GM12872 (cell line): ENCODE results near the gene RHO.

Experiments used
- TF ChIP-seq, protein P1 (sequence below): IDR thresholded peaks from 3 replicates; pipeline ENCODE4 v1.5.1; 2011; ENCODE audit warnings: low read depth, mild to moderate bottlenecking, low read length, moderate library complexity; ENCODE audit not compliant: insufficient read depth

Gene RHO

DNA sequence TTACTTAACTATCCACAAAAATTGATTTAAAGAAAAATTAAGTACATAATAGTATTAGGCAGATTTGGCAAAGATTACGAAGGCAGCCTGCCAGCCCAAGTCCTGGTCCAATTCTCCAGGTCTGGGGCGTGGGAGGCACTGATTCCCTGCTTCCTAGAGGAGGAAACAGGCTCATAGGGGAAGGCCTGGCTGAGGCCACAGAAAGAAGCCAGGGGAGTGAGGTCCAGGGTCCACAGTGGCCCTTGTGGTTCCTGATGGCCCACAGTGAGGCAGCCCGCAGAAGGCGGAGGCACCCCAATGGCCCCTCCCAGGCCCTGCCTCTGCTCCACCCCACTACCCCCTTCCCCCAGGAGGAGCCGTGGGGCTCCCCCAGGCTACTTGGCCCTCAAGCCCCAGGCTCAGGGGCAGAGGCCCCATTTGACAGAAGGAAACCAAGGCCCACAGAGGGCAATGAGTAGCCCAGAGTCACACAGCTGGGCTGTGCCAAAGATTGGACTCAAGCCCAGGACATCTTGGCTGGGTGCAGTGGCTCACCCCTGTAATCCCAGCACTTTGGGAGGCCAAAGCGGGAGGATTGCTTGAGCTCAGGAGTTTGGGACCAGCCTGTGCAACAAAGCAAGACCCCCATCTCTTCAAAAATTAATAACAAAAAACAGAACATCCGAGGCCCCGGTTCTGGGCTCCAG is 35.6 kb downstream of the RHO start:
- TF ChIP-seq, protein P1, sequence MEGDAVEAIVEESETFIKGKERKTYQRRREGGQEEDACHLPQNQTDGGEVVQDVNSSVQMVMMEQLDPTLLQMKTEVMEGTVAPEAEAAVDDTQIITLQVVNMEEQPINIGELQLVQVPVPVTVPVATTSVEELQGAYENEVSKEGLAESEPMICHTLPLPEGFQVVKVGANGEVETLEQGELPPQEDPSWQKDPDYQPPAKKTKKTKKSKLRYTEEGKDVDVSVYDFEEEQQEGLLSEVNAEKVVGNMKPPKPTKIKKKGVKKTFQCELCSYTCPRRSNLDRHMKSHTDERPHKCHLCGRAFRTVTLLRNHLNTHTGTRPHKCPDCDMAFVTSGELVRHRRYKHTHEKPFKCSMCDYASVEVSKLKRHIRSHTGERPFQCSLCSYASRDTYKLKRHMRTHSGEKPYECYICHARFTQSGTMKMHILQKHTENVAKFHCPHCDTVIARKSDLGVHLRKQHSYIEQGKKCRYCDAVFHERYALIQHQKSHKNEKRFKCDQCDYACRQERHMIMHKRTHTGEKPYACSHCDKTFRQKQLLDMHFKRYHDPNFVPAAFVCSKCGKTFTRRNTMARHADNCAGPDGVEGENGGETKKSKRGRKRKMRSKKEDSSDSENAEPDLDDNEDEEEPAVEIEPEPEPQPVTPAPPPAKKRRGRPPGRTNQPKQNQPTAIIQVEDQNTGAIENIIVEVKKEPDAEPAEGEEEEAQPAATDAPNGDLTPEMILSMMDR = no peak

DNA sequence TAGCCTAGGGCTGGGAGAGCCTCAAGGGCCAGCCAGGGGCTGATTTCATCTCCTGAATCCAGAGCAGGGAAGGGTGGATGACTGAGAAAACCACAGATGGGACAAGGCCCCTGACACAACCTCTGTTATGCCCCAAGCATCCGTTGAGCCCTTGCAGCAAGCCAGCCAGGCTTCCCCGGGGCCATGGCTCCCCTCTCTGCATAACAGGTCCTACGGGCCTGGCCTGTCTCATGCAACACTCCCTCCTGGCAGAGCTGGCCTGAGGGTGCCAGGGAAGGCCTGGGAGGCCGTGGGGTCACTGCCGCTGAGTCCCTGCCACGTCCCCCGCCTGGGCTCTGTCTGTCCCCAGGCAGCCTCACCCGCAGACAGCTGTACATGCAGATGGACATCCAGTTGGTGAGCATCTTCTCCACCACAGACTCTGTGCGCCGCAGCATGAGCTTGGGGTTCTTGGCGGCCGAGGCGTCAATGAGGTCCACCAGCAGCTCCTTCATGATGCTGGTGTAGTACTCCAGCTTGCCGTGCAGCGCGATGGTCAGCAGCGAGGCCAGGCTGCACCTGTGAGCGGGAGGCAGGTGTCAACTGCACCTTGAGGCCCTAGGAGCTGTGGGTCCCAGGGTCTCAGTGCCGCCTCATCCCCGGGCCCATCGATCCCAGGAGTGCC is 36.7 kb downstream of the RHO start:
- TF ChIP-seq, protein P1 = no peak

- TF ChIP-seq, protein P1 = no peak
Observed at GRCh38 chr3:129565902-129566301, 37.5 kb downstream of the RHO start.

- TF ChIP-seq, protein P1 = no peak
Observed at GRCh38 chr3:129567176-129567705, 38.8 kb downstream of the RHO start.

- TF ChIP-seq, protein P1 = no peak
Observed at GRCh38 chr3:129567939-129568338, 39.5 kb downstream of the RHO start.

GRCh38 chr3:129569856-129570255 is 41.4 kb downstream of the RHO start:
- TF ChIP-seq, protein P1 = no peak

GRCh38 chr3:129571605-129572547 is 43.4 kb downstream of the RHO start:
- TF ChIP-seq, protein P1 = no peak
